GM18517 (cell line): Measurements from ENCODE around the gene RNF31.

Experiments used
- ATAC-seq: cut with Tn5 transposase; IDR thresholded peaks from one replicate; pipeline ENCODE4 v1.9.1; 2021; ENCODE audit warnings: mild to moderate bottlenecking, moderate library complexity; ENCODE audit not compliant: unreplicated experiment

The RNF31 gene

DNA sequence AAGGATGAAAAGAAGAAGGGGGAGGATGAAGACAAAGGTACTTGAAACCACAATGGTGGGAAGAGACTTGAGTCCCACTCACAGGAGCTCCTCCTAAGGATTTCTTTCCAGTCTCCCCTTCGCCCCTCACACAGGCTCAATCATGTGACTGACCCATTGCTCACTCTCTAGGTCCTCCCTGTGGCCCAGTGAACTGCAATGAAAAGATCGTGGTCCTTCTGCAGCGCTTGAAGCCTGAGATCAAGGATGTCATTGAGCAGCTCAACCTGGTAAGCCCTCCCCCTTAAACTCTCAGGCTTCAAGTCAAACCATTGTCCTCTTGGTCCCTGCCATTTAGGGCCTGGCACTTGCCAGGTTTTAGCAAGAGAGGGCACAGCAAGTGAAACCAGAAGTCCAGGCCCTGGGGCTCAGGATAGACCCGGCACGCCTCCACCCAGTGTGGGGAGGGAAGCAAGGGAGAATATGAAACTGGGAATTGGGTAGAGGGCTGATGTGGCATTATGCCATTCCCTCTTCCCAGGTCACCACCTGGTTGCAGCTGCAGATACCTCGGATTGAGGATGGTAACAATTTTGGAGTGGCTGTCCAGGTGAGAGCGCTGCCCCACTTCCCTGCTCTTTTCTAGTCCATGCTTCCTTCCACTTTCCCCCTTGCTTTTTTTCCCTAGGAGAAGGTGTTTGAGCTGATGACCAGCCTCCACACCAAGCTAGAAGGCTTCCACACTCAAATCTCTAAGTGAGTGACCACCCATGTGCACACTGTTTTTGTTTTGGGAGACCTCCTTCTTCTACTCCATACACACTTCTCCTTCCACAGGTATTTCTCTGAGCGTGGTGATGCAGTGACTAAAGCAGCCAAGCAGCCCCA, 9.5 kb upstream of the RNF31 start:
- no peak for ATAC-seq

DNA sequence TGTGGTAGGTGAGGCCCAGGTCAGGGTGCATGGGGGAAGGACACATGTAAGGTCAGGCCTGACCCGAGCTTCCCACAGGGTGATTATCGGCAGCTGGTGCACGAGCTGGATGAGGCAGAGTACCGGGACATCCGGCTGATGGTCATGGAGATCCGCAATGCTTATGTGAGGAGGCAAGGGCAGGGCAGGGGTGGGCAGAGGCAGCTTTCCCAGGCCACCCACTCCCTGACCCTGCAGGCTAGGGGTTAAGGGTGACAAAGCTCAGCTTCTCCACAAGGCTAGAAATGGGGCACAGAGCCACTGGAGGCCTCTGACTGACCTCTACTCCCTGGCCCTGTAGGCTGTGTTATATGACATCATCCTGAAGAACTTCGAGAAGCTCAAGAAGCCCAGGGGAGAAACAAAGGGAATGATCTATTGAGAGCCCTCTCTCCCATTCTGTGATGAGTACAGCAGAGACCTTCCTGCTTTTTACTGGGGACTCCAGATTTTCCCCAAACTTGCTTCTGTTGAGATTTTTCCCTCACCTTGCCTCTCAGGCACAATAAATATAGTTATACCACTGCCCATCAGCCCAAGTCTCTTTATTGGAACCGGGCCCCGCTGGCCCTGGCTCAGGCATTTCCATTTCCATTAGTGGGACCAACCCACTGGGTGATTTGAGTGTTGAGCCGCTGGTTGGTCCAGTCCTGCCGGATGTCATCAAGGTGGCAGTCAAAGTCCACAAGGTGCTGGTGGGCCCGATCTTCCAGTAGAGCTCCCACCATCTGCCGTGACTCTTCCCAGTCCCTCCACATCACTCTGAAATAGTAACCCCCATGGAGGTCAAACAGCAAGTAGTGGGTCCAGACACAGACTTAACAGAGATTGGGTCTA, 8.7 kb upstream of the RNF31 start:
- ATAC-seq, result no peak

DNA sequence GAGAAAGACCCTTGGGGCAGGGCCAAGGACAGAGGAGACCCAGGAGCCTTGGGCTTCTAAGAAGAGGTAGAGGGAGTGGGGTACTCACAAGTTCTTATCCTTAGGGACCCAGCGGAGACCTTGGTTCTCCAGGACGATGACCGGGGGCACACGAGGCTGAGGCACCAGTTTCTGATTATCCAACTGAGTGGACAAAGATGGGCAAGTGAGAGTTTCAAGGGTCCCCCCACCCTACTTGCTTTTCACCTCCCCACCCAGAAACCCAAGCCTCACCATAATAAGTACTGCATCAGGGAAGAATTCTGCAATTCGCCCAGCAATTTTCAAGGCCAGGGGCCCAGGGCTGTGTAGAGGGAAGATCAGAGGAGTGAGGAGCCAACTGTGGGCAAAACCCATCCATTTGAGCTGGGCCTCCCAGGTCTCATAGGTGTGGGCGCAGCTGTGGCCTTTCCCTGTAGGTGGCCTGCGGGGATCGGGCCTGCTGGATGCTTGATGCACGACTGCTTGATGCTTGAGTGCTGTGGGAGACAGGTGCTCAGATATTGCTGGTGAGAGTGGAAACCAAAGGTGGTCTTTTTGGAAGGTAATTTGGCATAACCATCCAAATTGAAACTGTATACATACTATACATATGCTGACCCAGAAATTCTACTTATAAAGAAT, 7.9 kb upstream of the RNF31 start:
- ATAC-seq, result no peak

DNA sequence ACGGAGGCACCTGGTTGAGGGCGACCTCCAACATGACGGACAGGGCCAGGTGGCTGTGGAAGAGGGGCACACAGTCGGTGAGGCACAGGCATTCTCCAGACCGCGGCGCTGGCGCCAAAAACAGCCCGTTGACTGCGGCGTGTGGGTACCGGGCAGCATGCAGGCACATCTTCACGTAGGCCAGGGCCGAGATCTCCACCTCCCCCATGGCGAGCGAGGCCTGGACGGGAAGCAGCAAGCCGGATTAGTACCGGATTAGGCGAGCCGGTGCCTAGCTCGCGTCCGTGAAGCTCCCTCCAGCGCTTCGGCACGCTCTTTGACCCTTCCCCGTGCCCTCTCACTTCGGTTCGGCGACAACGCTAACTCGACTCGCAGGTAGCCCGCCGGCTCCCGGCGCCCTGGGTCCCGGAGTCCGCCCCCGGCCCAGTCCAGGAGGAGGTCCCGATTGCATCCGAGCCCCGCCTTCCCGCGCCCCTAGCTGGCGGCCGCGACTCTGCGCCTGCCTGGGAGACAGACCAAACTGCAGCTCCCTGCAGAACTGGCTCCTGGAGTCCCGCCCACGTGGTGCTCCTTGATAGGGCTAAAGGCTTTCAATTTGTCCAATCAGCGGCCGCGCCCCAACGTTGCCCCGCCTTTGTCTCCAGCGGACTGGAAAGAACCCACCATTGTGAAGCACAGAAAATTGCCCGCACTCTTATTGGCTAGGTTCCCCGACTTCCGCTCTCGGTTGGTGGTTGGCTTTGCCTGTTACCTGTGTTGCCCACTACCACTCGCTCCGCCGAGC, 6.0 kb upstream of the RNF31 start, which contains the start of gene EMC9:
TSS of gene EMC9 (minus strand) at position 495 of the 784 bp plus-strand sequence. CDS start at position 208, 287 bp downstream.
- ATAC-seq, result peak; percentile 77

DNA sequence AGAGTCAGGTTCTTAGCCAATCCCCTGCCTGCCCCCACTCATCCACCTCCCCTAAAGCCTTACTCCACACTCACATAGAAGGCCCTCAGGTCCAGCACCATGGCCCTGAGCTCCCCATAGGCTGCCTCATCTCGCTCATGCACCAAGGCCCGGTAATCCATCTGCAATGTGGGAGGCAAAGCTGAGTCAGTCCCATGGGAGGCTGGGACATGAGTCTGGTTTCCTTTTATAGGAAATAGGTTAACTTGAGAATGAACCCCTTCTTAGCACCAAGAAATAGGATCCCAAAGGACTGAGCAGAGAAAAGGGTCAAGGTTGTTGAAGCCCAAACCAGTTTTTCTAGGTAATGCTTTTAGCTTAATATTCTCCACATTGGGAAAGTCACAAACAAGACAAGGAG, 3.8 kb upstream of the RNF31 start:
- ATAC-seq, result no peak

DNA sequence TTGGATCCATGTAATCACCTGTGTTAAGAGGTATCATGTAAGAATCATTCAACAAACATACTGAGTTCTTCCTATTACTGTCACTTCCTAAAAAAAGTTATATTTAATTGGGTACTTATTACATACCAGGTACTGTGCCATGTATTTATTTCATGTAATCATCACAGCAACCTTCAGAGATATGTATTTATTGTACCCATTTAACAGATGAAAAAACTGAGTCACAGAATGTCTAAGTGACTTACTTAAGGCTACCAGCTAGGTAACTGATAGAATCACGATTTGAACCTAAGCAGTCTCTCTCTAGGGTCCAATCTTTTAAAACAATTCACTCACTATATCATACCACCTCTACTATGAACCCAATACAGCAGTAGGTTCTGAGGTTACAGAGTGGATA, 2.8 kb upstream of the RNF31 start:
- ATAC-seq, result no peak

DNA sequence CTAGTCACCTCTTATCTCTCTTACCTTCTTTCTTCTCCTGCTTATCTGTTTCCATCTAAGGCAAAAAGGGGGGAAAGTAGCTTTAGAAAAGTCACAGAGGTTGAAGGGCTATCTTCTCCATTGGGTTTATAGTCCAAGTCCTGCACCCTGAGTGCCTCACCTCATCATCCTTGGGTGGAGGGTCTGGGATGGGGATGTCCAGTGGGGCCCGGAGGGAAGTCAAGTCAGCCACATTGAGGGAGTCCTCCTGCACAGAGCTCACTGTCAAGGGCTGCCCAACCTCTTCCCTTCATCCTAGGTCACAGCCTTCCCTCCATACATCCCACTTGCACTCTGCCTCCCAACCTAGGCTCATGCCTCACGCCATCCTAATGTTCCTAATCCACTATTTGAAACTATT, 2.1 kb upstream of the RNF31 start:
- ATAC-seq, result no peak

DNA sequence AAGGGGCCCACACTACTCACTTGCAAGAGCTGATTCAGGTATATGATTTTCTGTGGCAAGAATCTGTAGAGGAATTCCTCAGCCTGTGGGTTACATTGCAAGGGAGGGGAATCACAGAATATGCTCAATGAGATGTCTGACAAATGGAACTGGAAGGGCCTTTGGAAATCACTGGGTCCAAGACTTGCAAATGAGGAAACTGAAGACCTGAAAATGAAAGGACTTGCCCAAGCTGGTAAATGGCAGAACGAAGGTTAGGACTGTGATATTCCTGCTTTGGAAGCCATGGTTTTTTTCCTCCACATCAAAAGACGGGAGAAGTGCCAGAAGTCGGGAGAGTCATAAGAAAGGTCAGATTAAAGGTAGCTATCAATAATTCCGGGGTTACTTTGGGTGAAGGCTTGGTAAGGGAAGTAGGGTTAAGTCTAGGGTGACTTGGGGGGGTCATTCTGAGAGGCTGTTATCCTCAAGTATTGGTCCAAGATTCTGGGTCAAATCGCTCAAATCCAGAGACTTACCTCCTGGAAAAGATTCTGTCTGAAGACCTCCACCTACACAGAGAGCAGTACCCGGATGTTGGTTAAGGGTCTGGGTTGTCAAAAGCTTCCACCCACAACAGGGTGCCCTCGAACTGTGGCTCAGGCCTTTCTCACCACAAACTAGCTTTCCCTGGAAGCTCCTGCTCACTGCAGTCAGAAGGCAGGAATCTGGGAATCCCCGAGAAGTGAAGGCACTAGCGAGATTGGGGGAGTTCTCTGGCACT, 1.4 kb upstream of the RNF31 start:
- ATAC-seq, result no peak

DNA sequence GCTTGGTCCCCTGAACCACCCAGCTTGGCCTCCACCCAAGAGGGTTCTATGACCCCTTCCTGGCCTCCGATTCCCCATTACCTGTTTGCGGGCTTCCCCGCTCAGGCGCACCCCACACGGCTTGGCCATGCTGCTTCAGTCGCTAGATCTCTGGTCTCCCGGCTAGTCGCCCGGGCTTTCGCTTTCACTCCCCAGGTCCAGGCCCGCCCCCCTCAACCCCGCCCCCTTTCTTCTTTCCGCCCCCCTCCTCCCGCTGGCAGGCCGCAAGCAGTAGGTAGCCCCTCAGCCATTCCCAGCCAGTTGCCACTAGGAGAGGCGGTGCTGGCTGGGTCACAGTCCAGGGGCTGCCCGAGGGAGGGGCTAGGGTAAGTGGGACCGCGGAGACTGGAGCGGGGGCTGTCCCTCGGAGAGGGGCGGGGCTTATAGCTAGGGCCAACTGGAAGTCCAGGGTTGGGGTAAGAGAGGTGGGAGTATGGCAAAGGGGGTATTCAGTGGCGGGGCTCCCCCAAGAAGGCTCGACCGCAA, 783 bp upstream of the RNF31 start, which contains the start of gene PSME2:
TSS of gene PSME2 (minus strand) at position 158 of the 525 bp plus-strand sequence. CDS start at position 129, 29 bp downstream.
- peak; percentile 64 for ATAC-seq

DNA sequence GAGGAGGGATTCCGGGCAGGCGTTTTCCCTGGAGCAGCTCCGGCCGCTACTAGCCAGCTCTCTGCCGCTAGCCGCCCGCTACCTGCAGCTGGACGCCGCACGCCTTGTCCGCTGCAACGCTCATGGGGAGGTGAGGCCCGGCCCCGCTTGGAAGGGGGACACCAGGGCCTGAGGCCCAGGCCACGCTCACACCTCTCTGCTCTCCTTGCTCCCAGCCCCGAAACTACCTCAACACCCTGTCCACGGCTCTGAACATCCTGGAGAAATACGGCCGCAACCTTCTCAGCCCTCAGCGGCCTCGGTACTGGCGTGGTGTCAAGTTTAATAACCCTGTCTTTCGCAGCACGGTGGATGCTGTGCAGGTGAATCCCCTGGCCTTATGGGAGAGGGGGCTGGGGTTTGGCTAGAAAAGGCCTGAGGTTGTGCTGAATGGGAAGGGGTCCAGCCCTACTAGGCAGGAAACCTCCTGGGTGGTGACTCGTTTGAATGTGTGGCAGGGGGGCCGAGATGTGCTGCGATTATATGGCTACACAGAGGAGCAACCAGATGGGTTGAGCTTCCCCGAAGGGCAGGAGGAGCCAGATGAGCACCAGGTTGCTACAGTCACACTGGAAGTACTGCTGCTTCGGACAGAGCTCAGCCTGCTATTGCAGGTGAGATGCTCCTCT, 597 bp downstream of the RNF31 start:
- ATAC-seq, result no peak

DNA sequence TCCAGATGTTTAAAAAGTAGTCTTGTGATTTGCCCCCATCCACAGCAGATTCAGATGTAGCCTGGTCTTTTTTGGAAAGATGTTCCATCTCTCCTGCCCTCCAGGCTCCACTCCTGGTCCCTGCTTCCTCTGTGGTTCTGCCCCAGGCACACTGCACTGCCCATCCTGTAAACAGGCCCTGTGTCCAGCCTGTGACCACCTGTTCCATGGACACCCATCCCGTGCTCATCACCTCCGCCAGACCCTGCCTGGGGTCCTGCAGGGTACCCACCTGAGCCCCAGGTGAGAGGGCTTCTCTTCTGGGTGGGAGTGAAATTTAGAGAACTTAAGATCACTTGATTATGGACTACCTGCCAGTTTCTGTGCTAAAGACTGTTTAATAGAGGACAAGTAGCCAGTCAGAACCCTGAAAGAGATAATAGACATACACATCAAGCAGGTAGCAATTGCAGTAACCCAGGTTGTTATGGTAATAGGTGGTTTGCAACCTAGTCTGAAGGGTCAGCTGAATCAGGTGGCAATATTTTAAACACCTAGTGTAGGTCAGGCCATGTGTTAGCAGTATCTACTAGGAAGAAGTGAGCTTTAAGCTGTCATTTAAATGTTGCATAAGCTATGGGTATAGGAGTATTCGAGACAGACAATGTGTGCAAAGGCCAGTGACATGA, 2.1 kb downstream of the RNF31 start:
- no peak for ATAC-seq

DNA sequence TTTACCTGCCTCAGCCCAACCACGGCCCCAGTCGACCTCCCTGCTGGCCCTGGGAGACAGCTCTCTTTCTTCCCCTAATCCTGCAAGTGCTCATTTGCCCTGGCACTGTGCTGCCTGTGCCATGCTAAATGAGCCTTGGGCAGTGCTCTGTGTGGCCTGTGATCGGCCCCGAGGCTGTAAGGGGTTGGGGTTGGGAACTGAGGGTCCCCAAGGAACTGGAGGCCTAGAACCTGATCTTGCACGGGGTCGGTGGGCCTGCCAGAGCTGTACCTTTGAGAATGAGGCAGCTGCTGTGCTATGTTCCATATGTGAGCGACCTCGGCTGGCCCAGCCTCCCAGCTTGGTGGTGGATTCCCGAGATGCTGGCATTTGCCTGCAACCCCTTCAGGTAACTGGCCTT, 2.8 kb downstream of the RNF31 start:
- no peak for ATAC-seq

DNA sequence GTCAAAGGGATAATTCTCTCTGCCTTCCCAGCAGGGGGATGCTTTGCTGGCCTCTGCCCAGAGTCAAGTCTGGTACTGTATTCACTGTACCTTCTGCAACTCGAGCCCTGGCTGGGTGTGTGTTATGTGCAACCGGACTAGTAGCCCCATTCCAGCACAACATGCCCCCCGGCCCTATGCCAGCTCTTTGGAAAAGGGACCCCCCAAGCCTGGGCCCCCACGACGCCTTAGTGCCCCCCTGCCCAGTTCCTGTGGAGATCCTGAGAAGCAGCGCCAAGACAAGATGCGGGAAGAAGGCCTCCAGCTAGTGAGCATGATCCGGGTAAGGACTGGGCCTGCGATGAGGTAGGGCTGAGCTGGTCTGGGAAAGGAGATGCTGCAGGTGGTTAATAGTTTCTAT, 3.3 kb downstream of the RNF31 start:
- no peak for ATAC-seq

DNA sequence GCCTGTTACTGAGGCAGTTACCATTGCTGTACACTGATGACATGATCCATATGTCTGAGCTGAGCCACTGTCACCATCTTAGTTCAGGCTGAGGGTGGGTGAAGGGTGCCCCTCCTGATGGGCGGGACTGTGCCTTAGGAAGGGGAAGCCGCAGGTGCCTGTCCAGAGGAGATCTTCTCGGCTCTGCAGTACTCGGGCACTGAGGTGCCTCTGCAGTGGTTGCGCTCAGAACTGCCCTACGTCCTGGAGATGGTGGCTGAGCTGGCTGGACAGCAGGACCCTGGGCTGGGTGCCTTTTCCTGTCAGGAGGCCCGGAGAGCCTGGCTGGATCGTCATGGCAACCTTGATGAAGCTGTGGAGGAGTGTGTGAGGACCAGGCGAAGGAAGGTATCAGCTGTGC, 3.7 kb downstream of the RNF31 start:
- ATAC-seq, result no peak

DNA sequence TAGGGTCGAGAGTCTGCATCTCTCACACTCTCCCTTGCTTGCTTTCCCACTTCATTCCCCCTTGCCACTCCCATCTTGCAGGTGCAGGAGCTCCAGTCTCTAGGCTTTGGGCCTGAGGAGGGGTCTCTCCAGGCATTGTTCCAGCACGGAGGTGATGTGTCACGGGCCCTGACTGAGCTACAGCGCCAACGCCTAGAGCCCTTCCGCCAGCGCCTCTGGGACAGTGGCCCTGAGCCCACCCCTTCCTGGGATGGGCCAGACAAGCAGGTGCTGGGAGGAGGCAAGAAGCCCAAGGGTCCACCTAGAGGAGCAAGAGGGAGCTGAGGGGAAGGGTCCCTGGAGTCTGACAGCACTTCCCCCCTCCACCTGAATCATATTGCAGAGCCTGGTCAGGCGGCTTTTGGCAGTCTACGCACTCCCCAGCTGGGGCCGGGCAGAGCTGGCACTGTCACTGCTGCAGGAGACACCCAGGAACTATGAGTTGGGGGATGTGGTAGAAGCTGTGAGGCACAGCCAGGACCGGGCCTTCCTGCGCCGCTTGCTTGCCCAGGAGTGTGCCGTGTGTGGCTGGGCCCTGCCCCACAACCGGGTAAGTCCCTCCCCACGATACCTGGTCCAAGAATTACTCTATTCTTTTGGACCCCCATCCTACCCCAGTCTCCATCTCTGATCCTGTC, 4.2 kb downstream of the RNF31 start:
- no peak for ATAC-seq

DNA sequence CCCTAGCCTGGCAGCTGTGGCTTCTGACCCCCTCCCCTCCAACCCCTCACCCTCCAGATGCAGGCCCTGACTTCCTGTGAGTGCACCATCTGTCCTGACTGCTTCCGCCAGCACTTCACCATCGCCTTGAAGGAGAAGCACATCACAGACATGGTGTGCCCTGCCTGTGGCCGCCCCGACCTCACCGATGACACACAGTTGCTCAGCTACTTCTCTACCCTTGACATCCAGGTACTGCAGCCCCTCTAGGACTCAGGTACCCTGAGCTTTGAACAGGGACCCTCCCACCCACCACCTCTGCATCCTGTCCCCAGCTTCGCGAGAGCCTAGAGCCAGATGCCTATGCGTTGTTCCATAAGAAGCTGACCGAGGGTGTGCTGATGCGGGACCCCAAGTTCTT, 7.8 kb downstream of the RNF31 start:
- no peak for ATAC-seq

DNA sequence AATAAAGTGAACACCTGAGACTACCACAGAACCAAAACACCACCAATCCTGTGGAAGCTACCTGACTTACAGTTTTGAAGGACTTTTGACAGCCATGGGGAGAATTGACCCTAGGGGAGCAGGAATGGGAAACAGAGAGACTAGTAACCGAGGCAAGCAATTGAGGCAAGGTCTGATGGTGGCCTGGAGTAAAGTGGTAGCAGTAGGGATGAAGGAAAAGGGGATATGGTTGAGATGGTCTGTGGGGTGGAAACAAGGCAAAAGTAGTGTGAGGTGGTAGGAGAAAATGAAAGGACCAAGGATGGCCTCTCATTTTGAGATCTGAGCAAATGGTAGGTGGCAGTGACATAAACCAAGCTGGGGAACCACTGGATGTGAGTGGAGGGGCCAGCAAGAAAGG, 9.5 kb downstream of the RNF31 start:
- no peak for ATAC-seq

DNA sequence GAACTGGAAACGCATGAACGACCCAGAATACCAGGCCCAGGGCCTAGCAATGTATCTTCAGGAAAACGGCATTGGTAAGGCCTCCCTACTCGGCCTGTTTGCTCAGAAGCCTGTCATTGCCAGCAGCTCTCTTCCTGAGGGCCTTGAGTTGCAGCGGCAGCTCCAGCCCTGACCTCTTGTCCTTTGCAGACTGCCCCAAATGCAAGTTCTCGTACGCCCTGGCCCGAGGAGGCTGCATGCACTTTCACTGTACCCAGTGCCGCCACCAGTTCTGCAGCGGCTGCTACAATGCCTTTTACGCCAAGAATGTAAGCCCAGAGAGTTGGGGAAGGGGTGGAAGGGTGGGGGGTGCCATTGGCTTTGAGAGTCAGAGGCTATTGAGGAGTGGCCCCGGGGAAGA, 10.0 kb downstream of the RNF31 start:
- no peak for ATAC-seq
